ENCODE data around the gene CACNG4.

CACNG4 gene

GRCh38 chr17:67072885-67073284 lies 108.4 kb downstream of the CACNG4 start:
- DNase-seq: no peak

DNA sequence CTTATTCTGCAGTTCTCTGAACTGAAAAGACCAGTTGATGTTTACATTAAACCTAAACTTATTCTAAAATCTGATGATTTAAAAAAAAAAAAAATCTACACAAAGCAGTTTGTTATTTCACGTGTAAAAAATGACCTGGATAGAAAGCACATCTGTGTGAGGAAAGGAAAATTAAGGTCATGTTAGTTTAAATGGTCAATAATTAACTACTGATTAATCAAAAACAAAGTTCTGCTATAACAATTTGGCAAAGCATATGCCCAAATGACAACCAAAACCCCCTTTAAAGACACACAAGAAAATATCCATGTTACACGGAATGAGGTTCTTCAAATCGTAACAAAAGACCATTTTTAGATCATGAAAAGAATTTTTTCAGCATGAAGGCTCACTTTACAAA lies 110.3 kb downstream of the CACNG4 start:
- no peak for DNase-seq

DNA sequence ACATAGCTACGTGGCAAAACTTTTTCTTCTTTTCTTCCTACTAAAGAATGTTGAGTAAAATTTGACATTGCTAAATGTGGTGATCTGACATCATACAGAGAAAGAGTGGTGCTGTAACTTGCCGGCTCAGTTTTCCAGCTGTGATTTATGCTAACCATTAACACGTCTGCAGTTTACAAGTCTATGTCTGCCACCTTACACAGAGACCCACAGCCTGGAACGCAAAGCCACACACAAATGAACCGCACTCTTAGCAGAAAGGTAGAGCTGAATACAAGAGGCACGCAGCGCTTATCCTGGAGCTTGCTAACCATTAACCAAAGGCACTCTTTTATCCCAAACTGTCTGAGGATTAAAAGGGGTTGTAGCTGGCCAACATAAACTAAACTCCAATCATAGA lies 111.8 kb downstream of the CACNG4 start:
- DNase-seq: no peak

DNA sequence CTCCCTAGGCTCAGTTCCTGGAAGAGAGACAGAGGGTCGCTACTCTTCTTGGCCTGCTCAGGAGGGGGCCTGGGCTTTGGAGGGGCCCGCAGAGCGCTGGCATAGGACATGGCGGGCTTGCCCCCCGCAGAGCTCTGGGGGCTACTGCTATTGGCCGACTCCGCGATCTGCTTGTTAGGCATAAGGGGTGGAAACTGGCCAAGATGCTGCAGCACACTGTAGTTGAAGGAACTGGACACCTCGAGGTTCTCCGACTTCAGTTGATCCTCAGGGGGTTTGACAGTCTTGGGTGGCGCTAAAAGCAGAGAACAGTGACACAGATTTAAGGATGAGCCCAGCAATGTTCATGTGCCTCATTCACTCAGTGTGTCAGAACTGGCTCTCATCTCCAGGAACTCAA lies 113.8 kb downstream of the CACNG4 start:
- no peak for DNase-seq

- no peak for DNase-seq
Observed at GRCh38 chr17:67079491-67079890, 115.0 kb downstream of the CACNG4 start.

- no peak for DNase-seq
Observed at GRCh38 chr17:67080804-67081203, 116.3 kb downstream of the CACNG4 start.

DNA sequence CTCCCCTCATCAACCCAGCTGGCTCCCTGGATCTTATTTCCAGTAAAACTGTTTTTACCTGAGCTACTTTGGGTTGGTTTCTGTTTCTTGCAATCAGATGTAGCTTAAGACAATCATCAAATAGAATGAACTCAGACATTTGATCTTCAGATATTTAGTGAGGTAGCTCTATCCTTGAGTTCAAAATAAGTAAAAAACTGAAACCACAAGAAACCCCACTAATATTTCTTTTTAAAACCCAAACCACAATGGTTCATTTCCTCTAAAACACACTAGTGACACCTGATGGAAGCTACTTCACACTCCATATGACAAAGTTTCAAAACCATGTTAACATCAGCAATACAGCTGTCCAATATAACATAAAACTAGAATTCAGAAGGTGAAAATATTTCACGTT lies 117.6 kb downstream of the CACNG4 start:
- no peak for DNase-seq
